AG04450 (cell line): ENCODE measurements around the gene TMEM9B. TPM values are rescaled to one million over a fixed set of nuclear protein-coding genes. Genes with fewer than 3 reads are reported as not detected.

Source experiments
- CTCF ChIA-PET: fragments of 300-600, 350-600 bp; formaldehyde crosslinking; extraction: SDS; loops from one replicate; lab custom pipeline; 2022; ENCODE audit warnings: antibody characterized with exemption, inconsistent platforms; lab: Charles Lee
- POLR2A ChIA-PET: fragments of 350-600 bp; formaldehyde crosslinking; extraction: SDS; loops from one replicate; lab custom pipeline; 2021; ENCODE audit warnings: antibody characterized with exemption, inconsistent platforms; lab: Yijun Ruan, JAX
- DNase-seq: peaks from one replicate; pipeline ENCODE4 v3.0.0-alpha.2; 2011; ENCODE audit warnings: low read depth, low spot score
- H3K27ac ChIP-seq: one replicate; pipeline ENCODE4 v1.5.1; 2012; ENCODE audit warnings: low read depth, low read length, control low read depth
- H3K27me3 ChIP-seq: one replicate; pipeline ENCODE4 v1.6.0; 2012; ENCODE audit warnings: low read length; ENCODE audit not compliant: control insufficient read depth, insufficient read depth
- H3K4me3 ChIP-seq: 2 replicates; pipeline ENCODE4 v1.5.1; 2011; ENCODE audit warnings: mild to moderate bottlenecking, low read depth, low read length, control low read depth
- H3K9me3 ChIP-seq: 2 replicates; pipeline ENCODE4 v1.5.1; 2012; ENCODE audit warnings: low read length; ENCODE audit not compliant: control insufficient read depth, insufficient read depth
- CTCF ChIP-seq: IDR thresholded peaks from 2 replicates; pipeline ENCODE4 v1.5.1; 2011; ENCODE audit warnings: low read depth, low read length, control low read depth, inconsistent platforms
- polyA plus RNA-seq: library from polyadenylated mRNA; depleted of rRNA; stranded (reverse); fragments of >200 nt; gene quantifications from 2 replicates; pipeline ENCODE4 v1.2.3, GENCODE V29; 2011

Gene TMEM9B
- polyA plus RNA-seq, 1 experiment = 53.9 TPM

GRCh38 chr11:8910649-8911026, 53.6 kb downstream of the TMEM9B start:
- Histone ChIP-seq H3K27ac (no peak overlapping the region), H3K27me3 (no peaks in the 10 kb centered on the region), H3K9me3 (no peaks in the 10 kb centered on the region; the same call in 1 of the 2 replicates), H3K4me3 (peak overlapping the region; percentile 66)
- CTCF ChIA-PET = interaction anchor here (0.6 kb wide), 1 partner anchor 83 kb away, joined by 4 read pairs; no protein-coding TSS in a partner anchor
- POLR2A ChIA-PET = interaction anchor here (0.6 to 2.6 kb wide), 6 partner anchors 41 to 222 kb away, joined by 3 to 15 read pairs (median 3); a partner anchor contains a TSS
- DNase-seq = no peak
- TF ChIP-seq CTCF = no peak

- ChIA-PET CTCF (interaction anchor here (0.6 to 2.1 kb wide), 2 partner anchors 220 to 230 kb away, joined by 3 to 5 read pairs; no protein-coding TSS in a partner anchor), POLR2A (interaction anchor here (1.0 to 1.5 kb wide), 2 partner anchors 38 to 220 kb away, joined by 3 read pairs; no protein-coding TSS in a partner anchor)
- Histone ChIP-seq H3K27ac (no peak overlapping the region), H3K9me3 (no peaks in the 10 kb centered on the region; the same call in 1 of the 2 replicates), H3K4me3 (no peak overlapping the region), H3K27me3 (no peaks in the 10 kb centered on the region)
- no peak for TF ChIP-seq CTCF
- no peak for DNase-seq
Measured at GRCh38 chr11:8908099-8908498, 56.1 kb downstream of the TMEM9B start.

GRCh38 chr11:8907116-8907515, 57.1 kb downstream of the TMEM9B start:
- CTCF ChIA-PET = interaction anchor here (2.1 kb wide), 1 partner anchor 231 kb away, joined by 5 read pairs; no protein-coding TSS in a partner anchor
- no peak for TF ChIP-seq CTCF
- H3K9me3 ChIP-seq = no peaks in the 10 kb centered on the region; the same call in 1 of the 2 replicates
- no peak overlapping the region for H3K27ac ChIP-seq
- no peak for DNase-seq
- POLR2A ChIA-PET = interaction anchor here (1.0 kb wide), 1 partner anchor 36 kb away, joined by 4 read pairs; no protein-coding TSS in a partner anchor
- no peak overlapping the region for H3K4me3 ChIP-seq
- H3K27me3 ChIP-seq = no peaks in the 10 kb centered on the region

- Histone ChIP-seq H3K27me3 (no peaks in the 10 kb centered on the region), H3K4me3 (no peak overlapping the region), H3K27ac (no peak overlapping the region), H3K9me3 (no peaks in the 10 kb centered on the region)
- no peak for DNase-seq
- CTCF ChIA-PET = no interaction called here
- no peak for TF ChIP-seq CTCF
- POLR2A ChIA-PET = no interaction called here
Measured at GRCh38 chr11:8905528-8906165, 58.6 kb downstream of the TMEM9B start.

DNA sequence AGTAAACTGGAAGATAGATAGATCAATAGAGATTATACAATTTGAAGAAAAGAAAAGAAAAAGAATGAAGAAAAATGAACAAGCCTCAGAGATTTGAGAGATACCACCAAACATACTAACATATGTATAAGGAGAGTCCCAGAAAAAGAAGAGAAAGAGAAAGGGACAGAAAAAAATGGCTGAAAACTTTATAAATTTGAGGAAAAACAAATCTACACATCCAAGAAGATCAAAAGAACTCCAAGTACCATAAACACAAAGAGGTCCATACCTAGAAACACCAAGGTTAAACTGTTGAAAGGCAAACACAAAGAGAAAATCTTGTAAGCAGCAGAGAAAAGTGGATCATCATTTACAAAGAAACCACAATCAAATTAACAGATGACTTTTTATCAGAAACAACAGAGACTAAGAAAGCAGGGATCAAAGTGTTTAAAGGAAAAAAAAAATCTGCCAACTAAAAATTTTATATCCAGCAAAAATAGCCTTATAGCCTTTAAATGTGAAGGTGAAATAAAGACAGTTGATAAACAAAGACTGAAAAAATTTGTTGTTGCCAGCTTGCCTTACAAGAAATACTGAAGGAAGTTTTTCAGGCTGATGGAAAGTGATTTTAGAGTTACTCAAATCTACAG, 65.0 kb downstream of the TMEM9B start:
- TF ChIP-seq CTCF = no peak
- H3K4me3 ChIP-seq = no peak overlapping the region
- H3K27me3 ChIP-seq = no peaks in the 10 kb centered on the region
- H3K9me3 ChIP-seq = peaks cover 7% of the 10 kb centered on the region
- CTCF ChIA-PET = no interaction called here
- H3K27ac ChIP-seq = no peak overlapping the region
- DNase-seq = no peak
- POLR2A ChIA-PET = no interaction called here
